Endothelial cell of umbilical vein (primary cell): Measurements from ENCODE around the gene KRTAP10-7. TPM values are rescaled to one million over a fixed set of nuclear protein-coding genes. Genes with fewer than 3 reads are reported as not detected.
"Not testable (repeated sequence)": the region's sequence is repeated elsewhere in the genome, so short reads cannot be mapped to it uniquely, and the experiment has no call there.

Experiments
- BruUV-seq: library from RNA; stranded (reverse); fragments of 400-500 nt; replicated peaks from 2 replicates; lab custom pipeline; 2021; lab: Mats Ljungman, UMichigan
- CTCF ChIA-PET: fragments of 300-600, 350-600 bp; sonication (Branson Sonifier 250); formaldehyde crosslinking; loops from one replicate; lab custom pipeline; 2021; ENCODE audit warnings: antibody characterized with exemption, inconsistent platforms; lab: Charles Lee
- POLR2A ChIA-PET: fragments of 300-600, 350-600 bp; sonication (Branson Sonifier 250); formaldehyde crosslinking; loops from one replicate; lab custom pipeline; 2021; ENCODE audit warnings: antibody characterized with exemption, inconsistent platforms; lab: Charles Lee
- DNase-seq: peaks from one replicate; pipeline ENCODE4 v3.0.0-alpha.2; 2011; ENCODE audit warnings: low read depth, low spot score
- FAIRE-seq: peaks from 2 replicates; lab custom pipeline; 2011; peaks lifted over from hg19 to GRCh38; lab: Jason Lieb, UNC
- H2AFZ ChIP-seq: 2 replicates; pipeline ENCODE4 v1.6.0; 2012; ENCODE audit warnings: low read depth, low read length, control low read depth, inconsistent platforms
- H3K27ac ChIP-seq: 2 replicates; pipeline ENCODE4 v1.5.1; 2011; ENCODE audit warnings: low read depth, mild to moderate bottlenecking, control low read depth, low read length, moderate library complexity; ENCODE audit not compliant: insufficient read depth
- H3K27me3 ChIP-seq, 2 experiments: 2 replicates each; pipeline versions ENCODE4 v1.6.0 to v1.6.1; 2011; ENCODE audit warnings: low read length in 2 of 2, mixed read lengths in 1 of 2; ENCODE audit not compliant: control insufficient read depth in 2 of 2, insufficient read depth in 2 of 2
- H3K36me3 ChIP-seq, 2 experiments: 2 replicates in 1 of 2; 3 replicates in 1 of 2; pipeline ENCODE4 v1.5.1; 2011; ENCODE audit warnings: low read length in 2 of 2, mild to moderate bottlenecking in 1 of 2, moderate library complexity in 1 of 2; ENCODE audit not compliant: control insufficient read depth in 2 of 2, insufficient read depth in 2 of 2; ENCODE audit errors: extremely low read depth in 1 of 2
- H3K4me1 ChIP-seq: 3 replicates; pipeline ENCODE4 v1.5.1; 2011; ENCODE audit warnings: mild to moderate bottlenecking, low read length; ENCODE audit not compliant: control insufficient read depth, insufficient read depth; ENCODE audit errors: extremely low read depth
- H3K4me2 ChIP-seq: 2 replicates; pipeline ENCODE4 v1.6.1; 2011; ENCODE audit warnings: low read length, control low read depth, mixed read lengths; ENCODE audit not compliant: insufficient read depth
- H3K4me3 ChIP-seq, 3 experiments: fragments of 200-600 bp in 1 of 3; sonication (generic), shearing (Covaris generic) in 1 of 3; replicated peaks in 1 of 3; 2 replicates each; pipeline ENCODE4 v1.5.1; 2011 to 2016; ENCODE audit warnings: control low read depth in 3 of 3, low read length in 3 of 3, mild to moderate bottlenecking in 2 of 3, inconsistent platforms in 1 of 3, low read depth in 1 of 3, moderate library complexity in 1 of 3; ENCODE audit not compliant: insufficient read depth in 1 of 3
- H3K79me2 ChIP-seq: 2 replicates; pipeline ENCODE4 v1.6.0; 2012; ENCODE audit warnings: low read length, inconsistent platforms; ENCODE audit not compliant: control insufficient read depth, insufficient read depth
- H3K9ac ChIP-seq: replicated peaks from 2 replicates; pipeline ENCODE3; 2011; ENCODE audit warnings: low read length, control low read depth; ENCODE audit not compliant: insufficient read depth; ENCODE audit errors: extremely low read depth
- H3K9me1 ChIP-seq: replicated peaks from 3 replicates; pipeline ENCODE4 v1.6.0; 2011; ENCODE audit warnings: mild to moderate bottlenecking, low read length; ENCODE audit not compliant: control insufficient read depth, insufficient read depth; ENCODE audit errors: extremely low read depth
- H3K9me3 ChIP-seq: replicated peaks from 2 replicates; pipeline ENCODE4 v1.5.1; 2012; ENCODE audit warnings: low read length, inconsistent platforms; ENCODE audit not compliant: control insufficient read depth, insufficient read depth
- H4K20me1 ChIP-seq: replicated peaks from 2 replicates; pipeline ENCODE3; 2011; ENCODE audit warnings: mild to moderate bottlenecking, low read length; ENCODE audit not compliant: control insufficient read depth, insufficient read depth; ENCODE audit errors: extremely low read depth
- EZH2 ChIP-seq: IDR thresholded peaks from 2 replicates; pipeline ENCODE4 v1.6.1; 2012; ENCODE audit warnings: borderline replicate concordance, low read depth, mild to moderate bottlenecking, moderate library complexity, low read length, inconsistent platforms; ENCODE audit not compliant: severe bottlenecking
- FOS ChIP-seq: IDR thresholded peaks from 2 replicates; pipeline ENCODE4 v1.6.1; 2011; ENCODE audit warnings: mild to moderate bottlenecking, low read length, moderate library complexity, borderline replicate concordance; ENCODE audit not compliant: insufficient read depth
- JUN ChIP-seq: IDR thresholded peaks from 2 replicates; pipeline ENCODE4 v1.6.1; 2011; ENCODE audit warnings: borderline replicate concordance, low read depth; ENCODE audit not compliant: insufficient read length, insufficient read depth
- POLR2A ChIP-seq: IDR thresholded peaks from 2 replicates; pipeline ENCODE4 v1.6.1; 2012; ENCODE audit warnings: low read depth, mild to moderate bottlenecking, control low read depth, low read length
- dilution Hi-C: fragments of 300-500 bp; cut with MboI; formaldehyde crosslinking; loops from one replicate; pipeline ENCODE4 v1.15.0; 2019; ENCODE audit warnings: low sequenced_read_pairs; ENCODE audit not compliant: extremely low pct_ligation_motif_present
- intact Hi-C: fragments of 100-400 bp; cut with micrococcal nuclease; formaldehyde crosslinking; loops from one replicate; pipeline ENCODE4 v1.10.0; 2022
- polyA plus RNA-seq, 4 experiments: library from polyadenylated mRNA; depleted of rRNA in 3 of 4; stranded (reverse) in 3 of 4; unstranded in 1 of 4; fragments of >200 nt; gene quantifications; 2 replicates each; pipeline versions ENCODE4 v1.2.1 to v1.2.3, GENCODE V29; 2011 to 2012; ENCODE audit warnings: missing spikeins in 1 of 4
- total RNA-seq: library from RNA; stranded (reverse); gene quantifications from 2 replicates; pipeline ENCODE4 v1.2.3, GENCODE V29; 2021
- TF ChIP-seq, protein P1 (sequence below): IDR thresholded peaks from 2 replicates; pipeline ENCODE4 v1.6.1; 2011; ENCODE audit not compliant: insufficient read depth, insufficient read length
- TF ChIP-seq, protein P2 (sequence below), 2 donors: IDR thresholded peaks; 1 replicate in 1 of 2; 2 replicates in 1 of 2; pipeline ENCODE4 v1.5.1; 2011; ENCODE audit warnings: low read length in 2 of 2, mild to moderate bottlenecking in 2 of 2, moderate library complexity in 2 of 2, control low read depth in 1 of 2, inconsistent platforms in 1 of 2, low read depth in 1 of 2; ENCODE audit not compliant: insufficient read depth in 1 of 2; ENCODE audit errors: extremely low read depth in 1 of 2

The KRTAP10-7 gene
- total and polyA plus RNA-seq, 2 donors (not counting 3 experiments of a cell fraction or from before 2014, with no cell fraction given), result not detected

GRCh38 chr21:44626262-44626661, 25.9 kb downstream of the KRTAP10-7 start:
- CTCF ChIA-PET, result no interaction called here
- no peak for FAIRE-seq
- dilution Hi-C loops, result no loop called here

DNA sequence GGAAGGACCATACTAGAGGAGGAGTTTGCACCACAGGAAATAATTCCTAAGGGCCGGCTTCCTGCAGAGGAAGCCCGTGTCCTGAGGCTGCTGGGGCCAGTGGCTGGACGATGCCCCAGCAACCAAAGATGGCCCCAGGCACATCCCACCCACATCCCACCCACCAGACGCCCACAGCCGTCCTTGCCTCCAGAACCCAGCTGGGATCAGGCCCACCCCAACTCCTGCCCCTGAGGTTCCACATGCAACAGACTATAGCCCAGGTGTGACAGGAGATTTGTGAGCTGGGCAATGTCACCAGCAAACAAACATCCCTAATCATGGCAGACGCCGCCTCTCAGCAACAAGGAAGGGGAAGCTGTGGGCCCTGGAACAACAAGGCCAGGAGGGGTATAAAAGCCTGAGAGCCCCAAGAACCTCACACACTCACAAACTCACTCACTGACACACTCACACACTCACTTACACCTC, 26.3 kb downstream of the KRTAP10-7 start, which contains the start of gene KRTAP10-9:
TSS of gene KRTAP10-9 (plus strand) at position 421 of the 471 bp plus-strand sequence. CDS start 79 bp downstream, outside the sequence.
- no peak for DNase-seq
- no peaks in the 10 kb centered on the region for H4K20me1 ChIP-seq

More at GRCh38 chr21:44626262-44626661, 25.9 kb downstream of the KRTAP10-7 start:
- Histone ChIP-seq H3K4me2 (no peak overlapping the region), H3K79me2 (no peaks in the 10 kb centered on the region), H4K20me1 (no peaks in the 10 kb centered on the region), H3K9ac (no peak overlapping the region), H3K9me3 (no peaks in the 10 kb centered on the region), H3K27ac (no peak overlapping the region), H2AFZ (no peak overlapping the region), H3K27me3 (no peaks in the 10 kb centered on the region), H3K4me3 (no peak overlapping the region), H3K36me3 (no peaks in the 10 kb centered on the region), H3K4me1 (no peaks in the 10 kb centered on the region), H3K9me1 (no peaks in the 10 kb centered on the region)
- DNase-seq, result no peak
- no peak for TF ChIP-seq EZH2
- TF ChIP-seq, protein P1, sequence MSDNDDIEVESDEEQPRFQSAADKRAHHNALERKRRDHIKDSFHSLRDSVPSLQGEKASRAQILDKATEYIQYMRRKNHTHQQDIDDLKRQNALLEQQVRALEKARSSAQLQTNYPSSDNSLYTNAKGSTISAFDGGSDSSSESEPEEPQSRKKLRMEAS, result no peak
- TF ChIP-seq FOS, result no peak
- TF ChIP-seq, protein P2, sequence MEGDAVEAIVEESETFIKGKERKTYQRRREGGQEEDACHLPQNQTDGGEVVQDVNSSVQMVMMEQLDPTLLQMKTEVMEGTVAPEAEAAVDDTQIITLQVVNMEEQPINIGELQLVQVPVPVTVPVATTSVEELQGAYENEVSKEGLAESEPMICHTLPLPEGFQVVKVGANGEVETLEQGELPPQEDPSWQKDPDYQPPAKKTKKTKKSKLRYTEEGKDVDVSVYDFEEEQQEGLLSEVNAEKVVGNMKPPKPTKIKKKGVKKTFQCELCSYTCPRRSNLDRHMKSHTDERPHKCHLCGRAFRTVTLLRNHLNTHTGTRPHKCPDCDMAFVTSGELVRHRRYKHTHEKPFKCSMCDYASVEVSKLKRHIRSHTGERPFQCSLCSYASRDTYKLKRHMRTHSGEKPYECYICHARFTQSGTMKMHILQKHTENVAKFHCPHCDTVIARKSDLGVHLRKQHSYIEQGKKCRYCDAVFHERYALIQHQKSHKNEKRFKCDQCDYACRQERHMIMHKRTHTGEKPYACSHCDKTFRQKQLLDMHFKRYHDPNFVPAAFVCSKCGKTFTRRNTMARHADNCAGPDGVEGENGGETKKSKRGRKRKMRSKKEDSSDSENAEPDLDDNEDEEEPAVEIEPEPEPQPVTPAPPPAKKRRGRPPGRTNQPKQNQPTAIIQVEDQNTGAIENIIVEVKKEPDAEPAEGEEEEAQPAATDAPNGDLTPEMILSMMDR (IDR thresholded peaks at IDR 0.05; ENCODE audit: extremely low read depth in 1 of 2, insufficient read depth in 1 of 2, low read depth in 1 of 2, low read length in 2 of 2), result no peak
- intact Hi-C loops, result no loop called here
- POLR2A ChIA-PET, result no interaction called here
- BruUV-seq, result no TSS peak

DNA sequence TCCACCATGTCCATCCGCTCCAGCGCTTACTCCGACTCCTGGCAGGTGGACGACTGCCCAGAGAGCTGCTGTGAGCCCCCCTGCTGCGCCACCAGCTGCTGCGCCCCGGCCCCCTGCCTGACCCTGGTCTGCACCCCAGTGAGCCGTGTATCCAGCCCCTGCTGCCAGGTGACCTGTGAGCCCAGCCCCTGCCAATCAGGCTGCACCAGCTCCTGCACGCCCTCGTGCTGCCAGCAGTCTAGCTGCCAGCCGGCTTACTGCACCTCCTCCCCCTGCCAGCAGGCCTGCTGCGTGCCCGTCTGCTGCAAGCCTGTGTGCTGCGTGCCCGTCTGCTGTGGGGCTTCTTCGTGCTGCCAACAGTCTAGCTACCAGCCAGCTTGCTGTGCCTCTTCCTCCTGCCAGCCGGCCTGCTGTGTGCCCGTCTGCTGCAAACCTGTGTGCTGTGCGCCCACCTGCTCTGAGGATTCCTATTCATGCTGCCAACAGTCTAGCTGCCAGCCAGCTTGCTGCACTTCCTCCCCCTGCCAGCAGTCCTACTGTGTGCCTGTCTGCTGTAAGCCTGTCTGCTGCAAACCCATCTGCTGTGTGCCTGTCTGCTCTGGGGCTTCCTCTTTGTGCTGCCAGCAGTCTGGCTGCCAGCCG, 26.9 kb downstream of the KRTAP10-7 start:
- H3K9me1 ChIP-seq, intact Hi-C loops, H3K4me1 ChIP-seq, dilution Hi-C loops, H3K27ac ChIP-seq, H3K27me3 ChIP-seq, FAIRE-seq, H3K36me3 ChIP-seq, H3K4me3 ChIP-seq, H2AFZ ChIP-seq, H4K20me1 ChIP-seq, BruUV-seq, H3K79me2 ChIP-seq, H3K9me3 ChIP-seq, CTCF ChIA-PET, POLR2A ChIA-PET, DNase-seq, H3K4me2 ChIP-seq, H3K9ac ChIP-seq: not testable (repeated sequence)

More for the DNA sequence above, 26.3 kb downstream of the KRTAP10-7 start, which contains the start of gene KRTAP10-9:
- BruUV-seq, result no TSS peak
- no peak within 1 kb of the TSS for H3K4me3 ChIP-seq
- H3K79me2 ChIP-seq, result no peaks in the 10 kb centered on the region
- no peaks in the 10 kb centered on the region for H3K4me1 ChIP-seq
- H3K27me3 ChIP-seq, result no peaks in the 10 kb centered on the region
- no peak within 1 kb of the TSS for H2AFZ ChIP-seq
- intact Hi-C loops, result no loop called here
- H3K36me3 ChIP-seq, result no peaks in the 10 kb centered on the region
- ChIA-PET POLR2A (no interaction called here), CTCF (no interaction called here)
- no peak within 1 kb of the TSS for H3K9ac ChIP-seq
- no peaks in the 10 kb centered on the region for H3K9me1 ChIP-seq
- FAIRE-seq, result no peak
- dilution Hi-C loops, result no loop called here
- no peak for TF ChIP-seq EZH2
- no peak for TF ChIP-seq JUN
- TF ChIP-seq POLR2A, result no peak
- H3K27ac ChIP-seq, result no peak within 1 kb of the TSS
- H3K4me2 ChIP-seq, result no peak within 1 kb of the TSS
- H3K9me3 ChIP-seq, result no peaks in the 10 kb centered on the region
